Mammary epithelial cell (primary cell): ENCODE data around the gene YWHAE.

ENCODE experiments used
- EZH2 ChIP-seq: IDR thresholded peaks from 2 replicates; pipeline ENCODE4 v1.6.1; 2012; ENCODE audit warnings: low read length, inconsistent platforms, borderline replicate concordance
- TF ChIP-seq, protein P1 (sequence below), 2 donors: IDR thresholded peaks in 1 of 2; conservative IDR thresholded peaks in 1 of 2; 2 replicates each; pipeline ENCODE4 v1.5.1; 2011 to 2012; ENCODE audit warnings: inconsistent platforms in 2 of 2, low read length in 2 of 2, mild to moderate bottlenecking in 2 of 2, control low read depth in 1 of 2, low read depth in 1 of 2; ENCODE audit not compliant: insufficient read depth in 1 of 2; ENCODE audit errors: extremely low read depth in 1 of 2

GRCh38 chr17:1398931-1399678, 917 bp downstream of the YWHAE start:
- TF ChIP-seq, protein P1, sequence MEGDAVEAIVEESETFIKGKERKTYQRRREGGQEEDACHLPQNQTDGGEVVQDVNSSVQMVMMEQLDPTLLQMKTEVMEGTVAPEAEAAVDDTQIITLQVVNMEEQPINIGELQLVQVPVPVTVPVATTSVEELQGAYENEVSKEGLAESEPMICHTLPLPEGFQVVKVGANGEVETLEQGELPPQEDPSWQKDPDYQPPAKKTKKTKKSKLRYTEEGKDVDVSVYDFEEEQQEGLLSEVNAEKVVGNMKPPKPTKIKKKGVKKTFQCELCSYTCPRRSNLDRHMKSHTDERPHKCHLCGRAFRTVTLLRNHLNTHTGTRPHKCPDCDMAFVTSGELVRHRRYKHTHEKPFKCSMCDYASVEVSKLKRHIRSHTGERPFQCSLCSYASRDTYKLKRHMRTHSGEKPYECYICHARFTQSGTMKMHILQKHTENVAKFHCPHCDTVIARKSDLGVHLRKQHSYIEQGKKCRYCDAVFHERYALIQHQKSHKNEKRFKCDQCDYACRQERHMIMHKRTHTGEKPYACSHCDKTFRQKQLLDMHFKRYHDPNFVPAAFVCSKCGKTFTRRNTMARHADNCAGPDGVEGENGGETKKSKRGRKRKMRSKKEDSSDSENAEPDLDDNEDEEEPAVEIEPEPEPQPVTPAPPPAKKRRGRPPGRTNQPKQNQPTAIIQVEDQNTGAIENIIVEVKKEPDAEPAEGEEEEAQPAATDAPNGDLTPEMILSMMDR (conservative IDR thresholded peaks at IDR 0.05 in 1 of 2, IDR thresholded peaks at IDR 0.05 in 1 of 2; ENCODE audit: extremely low read depth in 1 of 2, insufficient read depth in 1 of 2, low read depth in 1 of 2, low read length in 2 of 2), result no peak
- TF ChIP-seq EZH2, result no peak
